ENCODE results near the gene PRR36.
"Not testable (repeated sequence)": the region's sequence is repeated elsewhere in the genome, so short reads cannot be mapped to it uniquely, and the experiment has no call there.

Gene PRR36

GRCh38 chr19:7860714-7861618 is 13.2 kb downstream of the PRR36 start:
- H3K36me3 ChIP-seq (ENCODE audit: control insufficient read depth in 5 of 5, insufficient read depth in 5 of 5, low read length in 5 of 5) = peaks cover 0 to 28% (median 10%) of the 10 kb centered on the region in 5 donors

GRCh38 chr19:7859831-7860713 is 14.1 kb downstream of the PRR36 start:
- Histone ChIP-seq H3K4me1 (ENCODE audit: control insufficient read depth in 5 of 5, insufficient read depth in 5 of 5, low read length in 5 of 5) (peaks cover 0 to 12% (median 7%) of the 10 kb centered on the region in 5 donors), H3K9ac (ENCODE audit: low read length in 5 of 5) (no peak overlapping the region), H3K4me3 (ENCODE audit: low read depth in 1 of 5, low read length in 5 of 5) (no peak overlapping the region), H3K9me3 (ENCODE audit: control insufficient read depth in 5 of 5, low read length in 5 of 5) (no peaks in the 10 kb centered on the region), H3K27me3 (ENCODE audit: control insufficient read depth in 5 of 5, insufficient read depth in 4 of 5, low read length in 5 of 5) (peaks cover 0 to 27% (median 25%) of the 10 kb centered on the region in 5 donors), H3K27ac (ENCODE audit: low read depth, low read length) (no peak overlapping the region), H3K36me3 (ENCODE audit: control insufficient read depth in 5 of 5, insufficient read depth in 5 of 5, low read length in 5 of 5) (peaks cover 0 to 30% (median 10%) of the 10 kb centered on the region in 5 donors)

More at GRCh38 chr19:7860714-7861618, 13.2 kb downstream of the PRR36 start:
- H3K27ac ChIP-seq (ENCODE audit: low read depth, low read length) = no peak overlapping the region
- H3K27me3 ChIP-seq (ENCODE audit: control insufficient read depth in 5 of 5, insufficient read depth in 4 of 5, low read length in 5 of 5) = peaks cover 0 to 33% (median 28%) of the 10 kb centered on the region in 5 donors
- no peak overlapping the region for H3K4me3 ChIP-seq (ENCODE audit: low read depth in 1 of 5, low read length in 5 of 5)
- H3K9me3 ChIP-seq (ENCODE audit: control insufficient read depth in 5 of 5, low read length in 5 of 5) = no peaks in the 10 kb centered on the region
- no peak overlapping the region for H3K9ac ChIP-seq (ENCODE audit: low read length in 5 of 5)
- H3K4me1 ChIP-seq (ENCODE audit: control insufficient read depth in 5 of 5, insufficient read depth in 5 of 5, low read length in 5 of 5) = peaks cover 0 to 12% (median 7%) of the 10 kb centered on the region in 5 donors

- H3K27ac ChIP-seq (ENCODE audit: low read depth, low read length); H3K9ac ChIP-seq (ENCODE audit: low read length in 5 of 5); H3K4me3 ChIP-seq (ENCODE audit: low read depth in 1 of 5, low read length in 5 of 5); H3K9me3 ChIP-seq (ENCODE audit: control insufficient read depth in 5 of 5, low read length in 5 of 5): not testable (repeated sequence)
- Histone ChIP-seq H3K36me3 (ENCODE audit: control insufficient read depth in 5 of 5, insufficient read depth in 5 of 5, low read length in 5 of 5) (peaks cover 0 to 30% (median 10%) of the 10 kb centered on the region in 5 donors), H3K27me3 (ENCODE audit: control insufficient read depth in 5 of 5, insufficient read depth in 4 of 5, low read length in 5 of 5) (peaks cover 0 to 23% (median 19%) of the 10 kb centered on the region in 5 donors), H3K4me1 (ENCODE audit: control insufficient read depth in 5 of 5, insufficient read depth in 5 of 5, low read length in 5 of 5) (peaks cover 0 to 12% (median 7%) of the 10 kb centered on the region in 5 donors)
Observed at GRCh38 chr19:7859087-7859486, 15.1 kb downstream of the PRR36 start.

GRCh38 chr19:7858109-7858770 is 15.9 kb downstream of the PRR36 start:
- Histone ChIP-seq H3K4me3 (ENCODE audit: low read depth in 1 of 5, low read length in 5 of 5) (no peak overlapping the region), H3K27me3 (ENCODE audit: control insufficient read depth in 5 of 5, insufficient read depth in 4 of 5, low read length in 5 of 5) (peaks cover 0 to 20% (median 18%) of the 10 kb centered on the region in 5 donors), H3K27ac (ENCODE audit: low read depth, low read length) (no peak overlapping the region), H3K36me3 (ENCODE audit: control insufficient read depth in 5 of 5, insufficient read depth in 5 of 5, low read length in 5 of 5) (peaks cover 0 to 26% (median 9%) of the 10 kb centered on the region in 5 donors), H3K9me3 (ENCODE audit: control insufficient read depth in 5 of 5, low read length in 5 of 5) (no peaks in the 10 kb centered on the region), H3K4me1 (ENCODE audit: control insufficient read depth in 5 of 5, insufficient read depth in 5 of 5, low read length in 5 of 5) (peaks cover 0 to 14% (median 10%) of the 10 kb centered on the region in 5 donors), H3K9ac (ENCODE audit: low read length in 5 of 5) (no peak overlapping the region)

- Histone ChIP-seq H3K4me1 (ENCODE audit: control insufficient read depth in 5 of 5, insufficient read depth in 5 of 5, low read length in 5 of 5) (peaks cover 0 to 14% (median 12%) of the 10 kb centered on the region in 5 donors), H3K36me3 (ENCODE audit: control insufficient read depth in 5 of 5, insufficient read depth in 5 of 5, low read length in 5 of 5) (peaks cover 0 to 25% (median 9%) of the 10 kb centered on the region in 5 donors), H3K4me3 (ENCODE audit: low read depth in 1 of 5, low read length in 5 of 5) (no peak overlapping the region), H3K9me3 (ENCODE audit: control insufficient read depth in 5 of 5, low read length in 5 of 5) (no peaks in the 10 kb centered on the region), H3K27ac (ENCODE audit: low read depth, low read length) (no peak overlapping the region), H3K9ac (ENCODE audit: low read length in 5 of 5) (no peak overlapping the region), H3K27me3 (ENCODE audit: control insufficient read depth in 5 of 5, insufficient read depth in 4 of 5, low read length in 5 of 5) (peaks cover 0 to 20% (median 17%) of the 10 kb centered on the region in 5 donors)
Observed at GRCh38 chr19:7857727-7858108, 16.5 kb downstream of the PRR36 start.

GRCh38 chr19:7856679-7857663 is 17.2 kb downstream of the PRR36 start:
- Histone ChIP-seq H3K36me3 (ENCODE audit: control insufficient read depth in 5 of 5, insufficient read depth in 5 of 5, low read length in 5 of 5) (peaks cover 0 to 25% (median 9%) of the 10 kb centered on the region in 5 donors), H3K9me3 (ENCODE audit: control insufficient read depth in 5 of 5, low read length in 5 of 5) (no peaks in the 10 kb centered on the region), H3K27ac (ENCODE audit: low read depth, low read length) (no peak overlapping the region), H3K9ac (ENCODE audit: low read length in 5 of 5) (no peak overlapping the region), H3K4me1 (ENCODE audit: control insufficient read depth in 5 of 5, insufficient read depth in 5 of 5, low read length in 5 of 5) (peaks cover 0 to 11% (median 8%) of the 10 kb centered on the region in 5 donors), H3K4me3 (ENCODE audit: low read depth in 1 of 5, low read length in 5 of 5) (no peak overlapping the region), H3K27me3 (ENCODE audit: control insufficient read depth in 5 of 5, insufficient read depth in 4 of 5, low read length in 5 of 5) (peaks cover 0 to 17% (median 16%) of the 10 kb centered on the region in 5 donors)

- H3K27me3 ChIP-seq (ENCODE audit: control insufficient read depth in 5 of 5, insufficient read depth in 4 of 5, low read length in 5 of 5) = peaks cover 0 to 11% (median 9%) of the 10 kb centered on the region in 5 donors
- no peak overlapping the region for H3K27ac ChIP-seq (ENCODE audit: low read depth, low read length)
Observed at GRCh38 chr19:7856109-7856591, 18.0 kb downstream of the PRR36 start.

GRCh38 chr19:7855426-7856108 is 18.6 kb downstream of the PRR36 start:
- H3K27ac ChIP-seq (ENCODE audit: low read depth, low read length) = no peak overlapping the region
- no peak overlapping the region for H3K9ac ChIP-seq (ENCODE audit: low read length in 5 of 5)
- H3K4me3 ChIP-seq (ENCODE audit: low read depth in 1 of 5, low read length in 5 of 5) = no peak overlapping the region
- peaks cover 0 to 5% (median 2%) of the 10 kb centered on the region in 5 donors for H3K4me1 ChIP-seq (ENCODE audit: control insufficient read depth in 5 of 5, insufficient read depth in 5 of 5, low read length in 5 of 5)
- peaks cover 0 to 22% (median 6%) of the 10 kb centered on the region in 5 donors for H3K36me3 ChIP-seq (ENCODE audit: control insufficient read depth in 5 of 5, insufficient read depth in 5 of 5, low read length in 5 of 5)
- no peaks in the 10 kb centered on the region for H3K9me3 ChIP-seq (ENCODE audit: control insufficient read depth in 5 of 5, low read length in 5 of 5)
- peaks cover 0 to 6% (median 5%) of the 10 kb centered on the region in 5 donors for H3K27me3 ChIP-seq (ENCODE audit: control insufficient read depth in 5 of 5, insufficient read depth in 4 of 5, low read length in 5 of 5)

More at GRCh38 chr19:7856109-7856591, 18.0 kb downstream of the PRR36 start:
- Histone ChIP-seq H3K36me3 (ENCODE audit: control insufficient read depth in 5 of 5, insufficient read depth in 5 of 5, low read length in 5 of 5) (peaks cover 0 to 22% (median 9%) of the 10 kb centered on the region in 5 donors), H3K4me1 (ENCODE audit: control insufficient read depth in 5 of 5, insufficient read depth in 5 of 5, low read length in 5 of 5) (peaks cover 0 to 5% (median 2%) of the 10 kb centered on the region in 5 donors), H3K4me3 (ENCODE audit: low read depth in 1 of 5, low read length in 5 of 5) (no peak overlapping the region), H3K9ac (ENCODE audit: low read length in 5 of 5) (no peak overlapping the region), H3K9me3 (ENCODE audit: control insufficient read depth in 5 of 5, low read length in 5 of 5) (no peaks in the 10 kb centered on the region)
